Measurements from ENCODE around the gene CLPSL1.

DNA sequence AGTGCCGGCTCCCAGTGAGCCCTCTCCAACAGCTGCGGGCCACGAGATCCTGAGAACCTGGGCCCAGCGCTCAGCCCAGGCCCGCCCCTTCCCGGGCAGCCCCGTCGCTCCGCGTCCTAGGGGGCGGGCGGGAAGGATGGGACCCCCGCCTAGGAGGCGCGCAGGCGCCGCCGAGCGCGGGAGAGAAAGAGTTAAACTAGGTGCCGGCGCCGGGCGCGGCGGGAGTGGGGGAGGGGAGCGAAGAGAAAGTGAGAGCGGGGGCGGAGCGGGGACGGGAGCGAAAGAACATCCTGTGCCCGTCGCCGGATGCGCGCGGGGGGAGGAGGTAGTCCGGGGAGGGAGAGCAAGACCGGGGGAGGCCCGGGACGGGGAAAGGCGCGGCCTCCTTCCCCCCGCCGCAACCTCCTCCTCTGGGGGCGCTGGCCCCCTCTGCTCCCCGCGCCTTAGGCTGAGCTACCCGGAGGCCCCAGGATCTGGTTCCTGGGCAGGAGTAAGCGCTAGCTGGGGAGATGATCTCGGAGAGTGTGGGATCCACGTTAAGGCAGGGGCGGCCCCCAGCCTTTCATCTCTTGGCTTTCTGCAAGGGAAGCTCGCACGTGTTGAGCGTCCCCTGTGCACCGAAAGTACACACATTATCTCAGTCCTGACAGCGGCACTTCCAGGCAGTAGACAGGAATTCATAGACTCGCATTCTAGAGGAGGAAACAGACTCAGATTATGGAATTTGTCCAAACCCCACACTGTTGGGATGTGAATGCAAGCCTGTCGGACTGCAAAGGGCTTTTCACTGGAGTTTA, 48.9 kb upstream of the CLPSL1 start:
- TF ChIP-seq, protein P1, sequence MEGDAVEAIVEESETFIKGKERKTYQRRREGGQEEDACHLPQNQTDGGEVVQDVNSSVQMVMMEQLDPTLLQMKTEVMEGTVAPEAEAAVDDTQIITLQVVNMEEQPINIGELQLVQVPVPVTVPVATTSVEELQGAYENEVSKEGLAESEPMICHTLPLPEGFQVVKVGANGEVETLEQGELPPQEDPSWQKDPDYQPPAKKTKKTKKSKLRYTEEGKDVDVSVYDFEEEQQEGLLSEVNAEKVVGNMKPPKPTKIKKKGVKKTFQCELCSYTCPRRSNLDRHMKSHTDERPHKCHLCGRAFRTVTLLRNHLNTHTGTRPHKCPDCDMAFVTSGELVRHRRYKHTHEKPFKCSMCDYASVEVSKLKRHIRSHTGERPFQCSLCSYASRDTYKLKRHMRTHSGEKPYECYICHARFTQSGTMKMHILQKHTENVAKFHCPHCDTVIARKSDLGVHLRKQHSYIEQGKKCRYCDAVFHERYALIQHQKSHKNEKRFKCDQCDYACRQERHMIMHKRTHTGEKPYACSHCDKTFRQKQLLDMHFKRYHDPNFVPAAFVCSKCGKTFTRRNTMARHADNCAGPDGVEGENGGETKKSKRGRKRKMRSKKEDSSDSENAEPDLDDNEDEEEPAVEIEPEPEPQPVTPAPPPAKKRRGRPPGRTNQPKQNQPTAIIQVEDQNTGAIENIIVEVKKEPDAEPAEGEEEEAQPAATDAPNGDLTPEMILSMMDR (IDR thresholded peaks at IDR 0.05; ENCODE audit: low read length): peak; percentile 10; the same call in 1 of the 2 replicates
- no peak for TF ChIP-seq EZH2phosphoT487 (IDR thresholded peaks at IDR 0.05; ENCODE audit: low read length)
